Measurements from ENCODE around the gene GBGT1.

- TF ChIP-seq CTCF (IDR thresholded peaks at IDR 0.05; ENCODE audit: insufficient read depth, low read length, poor library complexity, severe bottlenecking) (no peak), EZH2phosphoT487 (conservative IDR thresholded peaks at IDR 0.05; ENCODE audit: low read length) (no peak)
These were observed 49.5 kb downstream of the GBGT1 start for GRCh38 chr9:133113949-133114885.

All from SU-DHL-6 (cell line).